Ovary (tissue), 9 donors: ENCODE measurements around the gene GNL2. TPM values are rescaled to one million over a fixed set of nuclear protein-coding genes. Genes with fewer than 3 reads are reported as not detected.

Experiments used
- DNase-seq, 5 donors: peaks; one replicate each; pipeline ENCODE4 v3.0.0-alpha.2; 2019 to 2020
- H3K27ac ChIP-seq, 2 donors: fragments of 200-600 bp; one replicate each; pipeline versions ENCODE4 v1.5.1 to v1.8.0; 2019 to 2022
- H3K27me3 ChIP-seq: fragments of 200-600 bp; one replicate; pipeline ENCODE4 v1.8.0; 2022
- H3K36me3 ChIP-seq: fragments of 200-600 bp; sonication (generic); one replicate; pipeline ENCODE4 v1.5.1; 2019
- H3K4me1 ChIP-seq: one replicate; pipeline ENCODE4 v1.8.1; 2013; ENCODE audit warnings: mild to moderate bottlenecking, moderate library complexity; ENCODE audit not compliant: insufficient read depth
- H3K4me3 ChIP-seq: fragments of 200-600 bp; sonication (generic); one replicate; pipeline ENCODE4 v1.5.1; 2017
- H3K9me3 ChIP-seq, 2 donors: fragments of 200-600 bp in 1 of 2; sonication (generic) in 1 of 2; one replicate each; pipeline versions ENCODE4 v1.5.1 to v1.8.1; 2013 to 2019; ENCODE audit warnings: mild to moderate bottlenecking in 1 of 2, moderate library complexity in 1 of 2
- EP300 ChIP-seq: sonication (generic); formaldehyde crosslinking; IDR thresholded peaks from one replicate; pipeline ENCODE4 v1.6.1; 2017; ENCODE audit warnings: antibody characterized with exemption
- POLR2A ChIP-seq: fragments of 450-650 bp; IDR thresholded peaks from one replicate; pipeline ENCODE4 v1.6.1; 2017; ENCODE audit warnings: antibody characterized with exemption, mild to moderate bottlenecking, moderate library complexity
- WGBS, 3 donors: extraction: QIAGEN DNeasy Blood & Tissue Kit in 1 of 3; methylation state at CpG; one replicate each; pipeline versions ENCODE4 v1.1.5 to v1.1.7; 2013 to 2017; 5-methylcytosine and 5-hydroxymethylcytosine counted together
- intact Hi-C, 4 donors: fragments of 100-400 bp; cut with DNase I; formaldehyde crosslinking; loops; one replicate each; pipeline versions ENCODE4 v1.11.0 to v1.15.1; 2022 to 2023
- polyA plus RNA-seq, 2 donors: library from polyadenylated mRNA; stranded (reverse); fragments of 200-250 nt in 1 of 2; fragments of 350-450 nt in 1 of 2; fragmentation: Illumina TruSeq in 1 of 2; extraction: RNeasy Lipid Tissue Mini Kit (QIAGEN cat#74804) in 1 of 2; gene quantifications; one replicate each; pipeline ENCODE4 v1.2.3, GENCODE V29; 2013 to 2014
- total RNA-seq, 7 donors: library from RNA; depleted of rRNA in 2 of 7; stranded (reverse); fragments of >200 nt in 2 of 7; fragmentation: NEBNext Ultra II Directional in 3 of 7; extraction: Animal tissue kit (Norgen Biotek cat#: 25700) in 3 of 7; gene quantifications; one replicate each; pipeline versions ENCODE4 v1.1.0 to v1.2.4, GENCODE V29; 2016 to 2023
- TF ChIP-seq, protein P1 (sequence below), 3 donors: fragments of 450-650 bp in 2 of 3; fragments of 200-600 bp in 1 of 3; IDR thresholded peaks; one replicate each; pipeline versions ENCODE4 v1.5.1 to v1.8.0; 2016 to 2022; ENCODE audit warnings: antibody characterized with exemption in 3 of 3, mild to moderate bottlenecking in 1 of 3
- donor health status: DM: no; HTN: no; CAD: no; lungs with moderate emphysema.
- donor health status: DM: no; HTN: no; CAD: no.
- donor health status: Bipolar disorder and iron deficiency.
- donor health status: DM: yes; HTN: yes; CAD: no.
- donor health status: DM: no; HTN: no; CAD: no.
- donor health status: DM: yes; HTN: yes; CAD: no.

GNL2 gene
- total and polyA plus RNA-seq, 9 donors, result 22.3 to 44.5 (median 31.7) TPM

GRCh38 chr1:37609002-37609401 lies 13.3 kb upstream of the GNL2 start:
- intact Hi-C loops, result loop anchor here in 1 of 4 donors (10.0 kb wide), 1 partner anchor 76 kb away; no protein-coding TSS in a partner anchor
- Histone ChIP-seq H3K27me3 (no peaks in the 10 kb centered on the region), H3K27ac (no peak overlapping the region), H3K36me3 (no peaks in the 10 kb centered on the region), H3K4me1 (no peaks in the 10 kb centered on the region), H3K4me3 (no peak overlapping the region), H3K9me3 (no peaks in the 10 kb centered on the region)
- DNase-seq, result no peak
- no peak for TF ChIP-seq POLR2A
- 36 to 41% (median 36%) methylated on average over 2 of the region's 2 CpGs for WGBS, 3 donors

- Histone ChIP-seq H3K27ac (no peak overlapping the region), H3K9me3 (no peaks in the 10 kb centered on the region), H3K4me3 (no peak overlapping the region), H3K36me3 (no peaks in the 10 kb centered on the region), H3K27me3 (no peaks in the 10 kb centered on the region), H3K4me1 (peaks cover 2% of the 10 kb centered on the region)
- WGBS, 3 donors, result 58 to 71% (median 68%) methylated on average over 15 of the region's 15 CpGs
- TF ChIP-seq, protein P1, sequence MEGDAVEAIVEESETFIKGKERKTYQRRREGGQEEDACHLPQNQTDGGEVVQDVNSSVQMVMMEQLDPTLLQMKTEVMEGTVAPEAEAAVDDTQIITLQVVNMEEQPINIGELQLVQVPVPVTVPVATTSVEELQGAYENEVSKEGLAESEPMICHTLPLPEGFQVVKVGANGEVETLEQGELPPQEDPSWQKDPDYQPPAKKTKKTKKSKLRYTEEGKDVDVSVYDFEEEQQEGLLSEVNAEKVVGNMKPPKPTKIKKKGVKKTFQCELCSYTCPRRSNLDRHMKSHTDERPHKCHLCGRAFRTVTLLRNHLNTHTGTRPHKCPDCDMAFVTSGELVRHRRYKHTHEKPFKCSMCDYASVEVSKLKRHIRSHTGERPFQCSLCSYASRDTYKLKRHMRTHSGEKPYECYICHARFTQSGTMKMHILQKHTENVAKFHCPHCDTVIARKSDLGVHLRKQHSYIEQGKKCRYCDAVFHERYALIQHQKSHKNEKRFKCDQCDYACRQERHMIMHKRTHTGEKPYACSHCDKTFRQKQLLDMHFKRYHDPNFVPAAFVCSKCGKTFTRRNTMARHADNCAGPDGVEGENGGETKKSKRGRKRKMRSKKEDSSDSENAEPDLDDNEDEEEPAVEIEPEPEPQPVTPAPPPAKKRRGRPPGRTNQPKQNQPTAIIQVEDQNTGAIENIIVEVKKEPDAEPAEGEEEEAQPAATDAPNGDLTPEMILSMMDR (IDR thresholded peaks at IDR 0.05), result no peak
- TF ChIP-seq EP300 (no peak), POLR2A (no peak)
- intact Hi-C loops, result loop anchor here in 1 of 4 donors (10.0 kb wide), 1 partner anchor 78 kb away; no protein-coding TSS in a partner anchor
- no peak for DNase-seq
These were observed 10.9 kb upstream of the GNL2 start for GRCh38 chr1:37606481-37607263.

GRCh38 chr1:37605806-37606474 lies 10.2 kb upstream of the GNL2 start:
- Histone ChIP-seq H3K4me1 (peaks cover 2% of the 10 kb centered on the region), H3K27ac (no peak overlapping the region), H3K36me3 (no peaks in the 10 kb centered on the region), H3K27me3 (no peaks in the 10 kb centered on the region), H3K9me3 (no peaks in the 10 kb centered on the region), H3K4me3 (no peak overlapping the region)
- no peak for TF ChIP-seq EP300
- TF ChIP-seq, protein P1 (IDR thresholded peaks at IDR 0.05), result no peak
- TF ChIP-seq POLR2A, result no peak
- intact Hi-C loops, result loop anchor here in 1 of 4 donors (10.0 kb wide), 1 partner anchor 79 kb away; no protein-coding TSS in a partner anchor
- WGBS, 3 donors, result 63 to 74% (median 64%) methylated on average over 9 of the region's 9 CpGs
- DNase-seq, result peak in 1 of 5 donors; percentile 45

DNA sequence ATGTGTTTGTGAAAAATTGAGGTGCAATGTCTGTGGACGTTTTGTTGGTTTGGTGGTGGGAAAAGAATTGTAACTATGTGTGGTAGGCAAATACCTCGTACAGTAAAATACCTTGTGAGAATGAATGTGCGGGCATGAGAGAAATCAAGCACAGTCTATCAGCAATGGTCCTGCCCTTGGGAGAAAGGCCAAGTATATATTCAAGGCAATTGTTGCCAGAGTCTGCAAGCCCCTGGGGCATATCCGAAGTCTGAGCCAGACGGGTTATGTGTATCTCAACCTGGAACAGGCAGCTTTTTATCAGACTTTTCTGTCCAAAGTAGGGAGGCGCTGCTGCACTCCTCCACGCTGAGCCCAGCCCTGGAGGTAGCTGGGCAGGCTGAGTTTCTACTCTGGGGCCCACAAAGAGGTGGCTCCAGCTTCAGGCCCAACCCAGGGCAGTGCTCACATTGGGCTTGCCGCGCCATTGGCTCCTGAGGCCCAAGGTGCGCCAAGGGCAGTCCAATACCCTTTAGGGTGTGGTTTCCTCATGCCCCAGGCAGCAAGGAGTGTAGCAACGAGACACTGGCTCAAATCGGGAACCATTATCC lies 9.4 kb upstream of the GNL2 start:
- no peaks in the 10 kb centered on the region for H3K27me3 ChIP-seq
- intact Hi-C loops, result loop anchor here in 1 of 4 donors (10.0 kb wide), 1 partner anchor 80 kb away; no protein-coding TSS in a partner anchor
- no peak overlapping the region for H3K4me3 ChIP-seq
- no peak for TF ChIP-seq EP300
- TF ChIP-seq, protein P1 (IDR thresholded peaks at IDR 0.05), result no peak
- TF ChIP-seq POLR2A, result no peak
- no peaks in the 10 kb centered on the region for H3K36me3 ChIP-seq
- WGBS, 3 donors, result 50 to 51% (median 51%) methylated on average over 12 of the region's 12 CpGs
- H3K27ac ChIP-seq, result no peak overlapping the region
- DNase-seq, result no peak
- H3K9me3 ChIP-seq, result no peaks in the 10 kb centered on the region
- peaks cover 2% of the 10 kb centered on the region for H3K4me1 ChIP-seq
